ENCODE results near the gene ZBTB42.

Gene ZBTB42

DNA sequence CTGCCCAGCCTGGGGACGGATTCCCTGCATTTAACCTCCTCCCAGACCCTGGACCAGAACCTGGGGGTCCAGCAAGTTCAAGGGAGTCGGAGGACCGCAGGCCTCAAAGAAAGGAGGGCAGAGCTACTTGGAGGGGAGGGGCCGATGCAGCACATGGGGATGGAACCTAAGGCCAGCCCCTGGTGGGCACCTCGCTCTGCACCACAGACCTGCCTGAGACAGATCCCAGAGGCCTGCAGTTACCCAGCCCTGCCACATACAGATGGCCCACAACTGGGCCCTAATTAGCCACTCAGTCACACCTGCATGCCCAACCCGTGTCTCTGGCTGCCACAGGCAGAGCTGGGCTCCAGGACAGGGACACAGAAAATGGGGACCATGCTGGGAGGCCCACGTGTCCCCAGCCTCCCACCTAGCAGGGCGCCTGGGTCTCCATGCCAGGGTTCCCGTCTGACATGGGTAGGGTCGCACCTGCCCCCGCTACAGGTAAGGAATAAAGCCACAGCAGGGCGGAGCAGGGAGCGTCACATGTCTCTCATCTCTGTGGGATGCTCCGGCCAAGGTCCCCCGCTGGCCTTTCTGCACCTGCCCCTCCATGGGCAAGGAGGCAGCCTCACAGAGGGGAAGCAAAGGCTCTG, 22.1 kb upstream of the ZBTB42 start (continued):
- TF ChIP-seq ZNF768 (tag by site-specific recombination; IDR thresholded peaks at IDR 0.05) (no peak), SETDB1 (IDR thresholded peaks at IDR 0.05; ENCODE audit: insufficient read length, low read length) (no peak), ZNF600 (tag by site-specific recombination; IDR thresholded peaks at IDR 0.05) (peak; percentile 71; the same call in 1 of the 2 replicates), ZNF175 (tag by site-specific recombination; IDR thresholded peaks at IDR 0.05) (no peak), ZNF544 (tag by site-specific recombination; IDR thresholded peaks at IDR 0.05) (no peak), ZNF2 (tag by site-specific recombination; IDR thresholded peaks at IDR 0.05) (no peak), HOXD13 (CRISPR knock-in tag; IDR thresholded peaks at IDR 0.05; ENCODE audit: borderline replicate concordance) (no peak), ZNF157 (tag by site-specific recombination; IDR thresholded peaks at IDR 0.05) (no peak), SALL2 (tag by site-specific recombination; IDR thresholded peaks at IDR 0.05; ENCODE audit: borderline replicate concordance) (no peak), ZNF350 (tag by site-specific recombination; IDR thresholded peaks at IDR 0.05) (no peak), SP7 (tag by site-specific recombination; IDR thresholded peaks at IDR 0.05) (no peak), ZNF664 (tag by site-specific recombination; IDR thresholded peaks at IDR 0.05) (no peak), GLIS2 (tag by site-specific recombination; IDR thresholded peaks at IDR 0.05) (peak; percentile 45), ZNF776 (tag by site-specific recombination; IDR thresholded peaks at IDR 0.05; ENCODE audit: borderline replicate concordance) (no peak), ZNF398 (tag by site-specific recombination; IDR thresholded peaks at IDR 0.05) (no peak), MEIS1 (CRISPR knock-in tag; IDR thresholded peaks at IDR 0.05; ENCODE audit: borderline replicate concordance) (no peak), ZNF324 (tag by site-specific recombination; IDR thresholded peaks at IDR 0.05) (no peak), ZNF132 (tag by site-specific recombination; IDR thresholded peaks at IDR 0.05; ENCODE audit: borderline replicate concordance) (no peak), ZNF112 (tag by site-specific recombination; IDR thresholded peaks at IDR 0.05) (no peak), ZSCAN16 (tag by site-specific recombination; IDR thresholded peaks at IDR 0.05) (no peak), ZNF660 (tag by site-specific recombination; IDR thresholded peaks at IDR 0.05) (no peak), REST (tag by site-specific recombination; IDR thresholded peaks at IDR 0.05) (no peak), RBAK (tag by site-specific recombination; IDR thresholded peaks at IDR 0.05) (no peak), ZNF335 (tag by site-specific recombination; conservative IDR thresholded peaks at IDR 0.05) (no peak), ZNF114 (tag by site-specific recombination; IDR thresholded peaks at IDR 0.05) (no peak)
- TF ChIP-seq, protein P1, sequence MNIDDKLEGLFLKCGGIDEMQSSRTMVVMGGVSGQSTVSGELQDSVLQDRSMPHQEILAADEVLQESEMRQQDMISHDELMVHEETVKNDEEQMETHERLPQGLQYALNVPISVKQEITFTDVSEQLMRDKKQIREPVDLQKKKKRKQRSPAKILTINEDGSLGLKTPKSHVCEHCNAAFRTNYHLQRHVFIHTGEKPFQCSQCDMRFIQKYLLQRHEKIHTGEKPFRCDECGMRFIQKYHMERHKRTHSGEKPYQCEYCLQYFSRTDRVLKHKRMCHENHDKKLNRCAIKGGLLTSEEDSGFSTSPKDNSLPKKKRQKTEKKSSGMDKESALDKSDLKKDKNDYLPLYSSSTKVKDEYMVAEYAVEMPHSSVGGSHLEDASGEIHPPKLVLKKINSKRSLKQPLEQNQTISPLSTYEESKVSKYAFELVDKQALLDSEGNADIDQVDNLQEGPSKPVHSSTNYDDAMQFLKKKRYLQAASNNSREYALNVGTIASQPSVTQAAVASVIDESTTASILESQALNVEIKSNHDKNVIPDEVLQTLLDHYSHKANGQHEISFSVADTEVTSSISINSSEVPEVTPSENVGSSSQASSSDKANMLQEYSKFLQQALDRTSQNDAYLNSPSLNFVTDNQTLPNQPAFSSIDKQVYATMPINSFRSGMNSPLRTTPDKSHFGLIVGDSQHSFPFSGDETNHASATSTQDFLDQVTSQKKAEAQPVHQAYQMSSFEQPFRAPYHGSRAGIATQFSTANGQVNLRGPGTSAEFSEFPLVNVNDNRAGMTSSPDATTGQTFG (tag by site-specific recombination; IDR thresholded peaks at IDR 0.05; ENCODE audit: borderline replicate concordance), result no peak
- TF ChIP-seq, protein P2, sequence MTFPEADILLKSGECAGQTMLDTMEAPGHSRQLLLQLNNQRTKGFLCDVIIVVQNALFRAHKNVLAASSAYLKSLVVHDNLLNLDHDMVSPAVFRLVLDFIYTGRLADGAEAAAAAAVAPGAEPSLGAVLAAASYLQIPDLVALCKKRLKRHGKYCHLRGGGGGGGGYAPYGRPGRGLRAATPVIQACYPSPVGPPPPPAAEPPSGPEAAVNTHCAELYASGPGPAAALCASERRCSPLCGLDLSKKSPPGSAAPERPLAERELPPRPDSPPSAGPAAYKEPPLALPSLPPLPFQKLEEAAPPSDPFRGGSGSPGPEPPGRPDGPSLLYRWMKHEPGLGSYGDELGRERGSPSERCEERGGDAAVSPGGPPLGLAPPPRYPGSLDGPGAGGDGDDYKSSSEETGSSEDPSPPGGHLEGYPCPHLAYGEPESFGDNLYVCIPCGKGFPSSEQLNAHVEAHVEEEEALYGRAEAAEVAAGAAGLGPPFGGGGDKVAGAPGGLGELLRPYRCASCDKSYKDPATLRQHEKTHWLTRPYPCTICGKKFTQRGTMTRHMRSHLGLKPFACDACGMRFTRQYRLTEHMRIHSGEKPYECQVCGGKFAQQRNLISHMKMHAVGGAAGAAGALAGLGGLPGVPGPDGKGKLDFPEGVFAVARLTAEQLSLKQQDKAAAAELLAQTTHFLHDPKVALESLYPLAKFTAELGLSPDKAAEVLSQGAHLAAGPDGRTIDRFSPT (tag by site-specific recombination; IDR thresholded peaks at IDR 0.05), result peak; percentile 42; the same call in 1 of the 2 replicates
- TF ChIP-seq, protein P3, sequence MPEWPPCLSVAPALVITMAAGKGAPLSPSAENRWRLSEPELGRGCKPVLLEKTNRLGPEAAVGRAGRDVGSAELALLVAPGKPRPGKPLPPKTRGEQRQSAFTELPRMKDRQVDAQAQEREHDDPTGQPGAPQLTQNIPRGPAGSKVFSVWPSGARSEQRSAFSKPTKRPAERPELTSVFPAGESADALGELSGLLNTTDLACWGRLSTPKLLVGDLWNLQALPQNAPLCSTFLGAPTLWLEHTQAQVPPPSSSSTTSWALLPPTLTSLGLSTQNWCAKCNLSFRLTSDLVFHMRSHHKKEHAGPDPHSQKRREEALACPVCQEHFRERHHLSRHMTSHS (tag by site-specific recombination; IDR thresholded peaks at IDR 0.05), result no peak
- TF ChIP-seq, protein P4, sequence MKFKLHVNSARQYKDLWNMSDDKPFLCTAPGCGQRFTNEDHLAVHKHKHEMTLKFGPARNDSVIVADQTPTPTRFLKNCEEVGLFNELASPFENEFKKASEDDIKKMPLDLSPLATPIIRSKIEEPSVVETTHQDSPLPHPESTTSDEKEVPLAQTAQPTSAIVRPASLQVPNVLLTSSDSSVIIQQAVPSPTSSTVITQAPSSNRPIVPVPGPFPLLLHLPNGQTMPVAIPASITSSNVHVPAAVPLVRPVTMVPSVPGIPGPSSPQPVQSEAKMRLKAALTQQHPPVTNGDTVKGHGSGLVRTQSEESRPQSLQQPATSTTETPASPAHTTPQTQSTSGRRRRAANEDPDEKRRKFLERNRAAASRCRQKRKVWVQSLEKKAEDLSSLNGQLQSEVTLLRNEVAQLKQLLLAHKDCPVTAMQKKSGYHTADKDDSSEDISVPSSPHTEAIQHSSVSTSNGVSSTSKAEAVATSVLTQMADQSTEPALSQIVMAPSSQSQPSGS (tag by site-specific recombination; IDR thresholded peaks at IDR 0.05; ENCODE audit: low read depth), result no peak

Data from HEK293 (cell line).